Lower leg skin (tissue), 4 donors: ENCODE results near the gene TTLL1. TPM values are rescaled to one million over a fixed set of nuclear protein-coding genes. Genes with fewer than 3 reads are reported as not detected.

ENCODE experiments used
- DNase-seq, 2 donors: peaks; one replicate each; pipeline ENCODE4 v3.0.0-alpha.2; 2019; ENCODE audit warnings: low spot score in 2 of 2
- H3K4me3 ChIP-seq: fragments of 200-600 bp; sonication (generic); 2 replicates; pipeline ENCODE4 v1.5.1; 2017; ENCODE audit warnings: mild to moderate bottlenecking, low read depth; ENCODE audit not compliant: poor library complexity, severe bottlenecking
- POLR2A ChIP-seq, 2 donors: fragments of 450-650 bp; IDR thresholded peaks; one replicate each; pipeline ENCODE4 v1.6.1; 2016 to 2017; ENCODE audit warnings: antibody characterized with exemption in 2 of 2, mild to moderate bottlenecking in 1 of 2, moderate library complexity in 1 of 2
- WGBS, 2 donors: methylation state at CpG; one replicate each; pipeline ENCODE4 v1.1.5; 2018; 5-methylcytosine and 5-hydroxymethylcytosine counted together
- intact Hi-C: fragments of 100-400 bp; cut with DNase I; formaldehyde crosslinking; loops from one replicate; pipeline ENCODE4 v1.15.0; 2023; ENCODE audit warnings: low total_unique reads
- total RNA-seq, 4 donors: library from RNA; depleted of rRNA; stranded (reverse); fragments of >200 nt; gene quantifications; one replicate each; pipeline ENCODE4 v1.1.0, GENCODE V29; 2016
- TF ChIP-seq, protein P1 (sequence below), 3 donors: fragments of 450-650 bp; IDR thresholded peaks; one replicate each; pipeline ENCODE4 v1.5.1; 2016; ENCODE audit warnings: antibody characterized with exemption in 3 of 3, mild to moderate bottlenecking in 3 of 3, moderate library complexity in 2 of 3

The TTLL1 gene
- total RNA-seq, 4 donors from 2014 or later: 1.9 to 7.9 (median 5.4) TPM

DNA sequence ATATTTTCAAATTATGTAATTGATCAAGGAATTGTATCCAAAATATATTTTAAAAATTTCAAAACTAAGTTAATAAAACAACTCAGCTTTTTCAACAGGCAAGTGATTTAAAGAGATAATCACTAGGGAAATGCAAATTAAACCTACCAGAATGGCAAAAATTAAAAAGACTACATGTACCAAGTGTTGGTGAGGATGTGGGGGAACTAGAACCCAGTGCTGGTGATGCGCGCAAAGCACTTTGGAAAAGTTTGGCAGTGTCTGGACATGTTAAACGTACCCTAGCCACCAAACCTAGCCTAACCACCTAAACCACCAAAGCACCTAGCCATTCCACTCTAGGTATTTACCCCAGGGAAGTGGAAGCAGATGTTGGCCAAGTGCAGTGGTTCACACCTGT lies 97.1 kb downstream of the TTLL1 start:
- intact Hi-C loops: no loop called here
- WGBS, 2 donors: 94 to 97% methylated on average over 3 of the region's 3 CpGs
- TF ChIP-seq, protein P1, sequence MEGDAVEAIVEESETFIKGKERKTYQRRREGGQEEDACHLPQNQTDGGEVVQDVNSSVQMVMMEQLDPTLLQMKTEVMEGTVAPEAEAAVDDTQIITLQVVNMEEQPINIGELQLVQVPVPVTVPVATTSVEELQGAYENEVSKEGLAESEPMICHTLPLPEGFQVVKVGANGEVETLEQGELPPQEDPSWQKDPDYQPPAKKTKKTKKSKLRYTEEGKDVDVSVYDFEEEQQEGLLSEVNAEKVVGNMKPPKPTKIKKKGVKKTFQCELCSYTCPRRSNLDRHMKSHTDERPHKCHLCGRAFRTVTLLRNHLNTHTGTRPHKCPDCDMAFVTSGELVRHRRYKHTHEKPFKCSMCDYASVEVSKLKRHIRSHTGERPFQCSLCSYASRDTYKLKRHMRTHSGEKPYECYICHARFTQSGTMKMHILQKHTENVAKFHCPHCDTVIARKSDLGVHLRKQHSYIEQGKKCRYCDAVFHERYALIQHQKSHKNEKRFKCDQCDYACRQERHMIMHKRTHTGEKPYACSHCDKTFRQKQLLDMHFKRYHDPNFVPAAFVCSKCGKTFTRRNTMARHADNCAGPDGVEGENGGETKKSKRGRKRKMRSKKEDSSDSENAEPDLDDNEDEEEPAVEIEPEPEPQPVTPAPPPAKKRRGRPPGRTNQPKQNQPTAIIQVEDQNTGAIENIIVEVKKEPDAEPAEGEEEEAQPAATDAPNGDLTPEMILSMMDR (IDR thresholded peaks at IDR 0.05): no peak
- TF ChIP-seq POLR2A (IDR thresholded peaks at IDR 0.05): no peak
- no peak overlapping the region for H3K4me3 ChIP-seq
- DNase-seq: no peak

DNA sequence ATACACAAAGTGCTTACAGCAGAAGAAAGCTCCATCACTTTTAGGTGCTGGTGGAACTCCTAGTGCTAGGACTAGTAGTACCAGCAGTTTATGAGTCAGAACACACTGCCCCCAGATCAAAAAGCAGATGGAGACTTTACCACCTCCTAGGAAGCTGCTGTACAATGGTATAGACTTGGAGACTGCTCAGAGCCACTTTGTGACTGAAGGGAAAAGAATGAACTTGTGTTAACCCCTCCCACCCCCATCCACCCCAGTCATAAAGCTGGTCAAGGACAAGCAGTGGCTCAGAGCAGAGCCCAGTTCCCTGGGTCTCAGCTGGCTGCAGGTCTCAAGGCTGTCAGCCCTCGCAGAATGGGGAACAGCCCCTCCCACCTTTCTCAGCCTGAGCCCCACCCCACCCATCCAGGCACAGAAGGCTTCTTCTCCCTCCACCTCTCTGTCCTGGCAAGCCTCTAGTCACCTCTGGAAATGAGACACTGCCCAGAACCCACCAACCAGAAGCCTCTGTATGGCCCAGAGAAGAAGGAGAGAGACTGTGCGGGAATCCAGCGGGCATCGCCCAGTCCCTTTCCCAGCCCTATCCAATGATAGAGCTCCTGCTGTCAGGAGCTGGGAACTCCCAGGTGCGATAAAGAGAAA lies 98.1 kb downstream of the TTLL1 start:
- TF ChIP-seq, protein P1 (IDR thresholded peaks at IDR 0.05): no peak
- TF ChIP-seq POLR2A (IDR thresholded peaks at IDR 0.05): no peak
- H3K4me3 ChIP-seq: no peak overlapping the region
- no peak for DNase-seq
- WGBS, 2 donors: 62 to 69% methylated on average over 5 of the region's 5 CpGs
- intact Hi-C loops: no loop called here

DNA sequence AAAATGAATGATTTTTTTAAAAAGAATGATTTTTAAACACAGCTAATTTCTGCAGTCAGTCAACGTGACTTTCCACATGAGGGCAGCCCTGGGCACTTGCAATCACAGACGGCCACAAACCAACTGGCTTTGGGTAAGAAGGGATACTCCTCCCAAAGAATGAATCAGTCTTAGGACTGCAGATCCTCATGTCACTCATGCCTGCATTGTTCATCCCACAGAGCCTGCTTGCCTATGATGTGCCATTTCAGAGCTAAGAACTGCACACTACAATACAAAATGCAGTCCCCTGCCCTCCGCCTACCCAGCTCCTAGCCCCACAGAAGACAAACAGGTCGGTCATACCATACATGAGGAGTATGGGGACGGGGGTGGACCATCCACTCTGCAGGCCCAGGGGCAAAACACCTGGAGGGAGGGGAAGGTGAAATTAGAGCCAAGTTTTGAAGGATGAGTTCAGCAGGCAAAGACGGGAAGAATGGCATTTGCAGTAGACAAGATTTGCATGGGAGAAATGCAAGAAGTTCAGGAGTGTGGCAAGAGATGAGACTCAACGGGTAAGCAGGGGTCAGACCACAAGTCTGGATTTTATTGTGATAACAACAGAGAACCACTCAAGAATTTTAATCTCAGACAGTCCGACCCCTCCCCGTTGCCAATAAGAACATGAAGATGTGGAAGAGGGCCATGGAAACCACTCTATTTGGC lies 98.9 kb downstream of the TTLL1 start:
- H3K4me3 ChIP-seq: no peak overlapping the region
- DNase-seq: peak in 1 of 2 donors; percentile 56
- intact Hi-C loops: no loop called here
- TF ChIP-seq, protein P1 (IDR thresholded peaks at IDR 0.05): no peak
- no peak for TF ChIP-seq POLR2A (IDR thresholded peaks at IDR 0.05)
- WGBS, 2 donors: 47 to 57% methylated on average over 8 to 9 of the region's 9 CpGs

Other genes with a start within 250 kb of the TTLL1 start
- 10 to 100 TPM; 22.9 to 47.2 (median 31.2) TPM for gene ARFGAP3, start 232.1 kb downstream of the TTLL1 start, total RNA-seq
- 10 to 100 TPM; 46.3 to 88.8 (median 58.2) TPM for gene PACSIN2, start 74.2 kb downstream of the TTLL1 start, total RNA-seq
- gene BIK, start 21.4 kb upstream of the TTLL1 start, total RNA-seq: 10 to 100 TPM in 1 of 4 donors, 1 to 10 TPM in 3; 2.6 to 12.6 (median 9.5) TPM
- gene MCAT, start 54.0 kb upstream of the TTLL1 start, total RNA-seq: 10 to 100 TPM; 21.5 to 28.1 (median 25.5) TPM
- 100 to 1,000 TPM; 695 to 923 (median 775) TPM for gene TSPO, start 62.2 kb upstream of the TTLL1 start, total RNA-seq
- gene TTLL12, start 97.7 kb upstream of the TTLL1 start, total RNA-seq: 10 to 100 TPM; 65.9 to 85.5 (median 72.8) TPM